Adrenal gland (tissue), 5 donors: ENCODE results near the gene PIGN.
"Not testable (repeated sequence)": the region's sequence is repeated elsewhere in the genome, so short reads cannot be mapped to it uniquely, and the experiment has no call there.

Source experiments
- POLR2A ChIP-seq, 2 donors: fragments of 450-650 bp; IDR thresholded peaks; one replicate each; pipeline ENCODE4 v1.6.1; 2017; ENCODE audit warnings: antibody characterized with exemption in 2 of 2, mild to moderate bottlenecking in 2 of 2, moderate library complexity in 1 of 2
- TF ChIP-seq, protein P1 (sequence below), 6 experiments: fragments of 450-650 bp in 4 of 6; fragments of 200-600 bp in 2 of 6; sonication (generic) in 1 of 6; IDR thresholded peaks; 1 replicate in 5 of 6; 2 replicates in 1 of 6; pipeline versions ENCODE4 v1.5.1 to v1.8.0; 2016 to 2021; ENCODE audit warnings: antibody characterized with exemption in 6 of 6, mild to moderate bottlenecking in 2 of 6, moderate library complexity in 1 of 6
- donor health status: DM: no; HTN: no; CAD: no.

DNA sequence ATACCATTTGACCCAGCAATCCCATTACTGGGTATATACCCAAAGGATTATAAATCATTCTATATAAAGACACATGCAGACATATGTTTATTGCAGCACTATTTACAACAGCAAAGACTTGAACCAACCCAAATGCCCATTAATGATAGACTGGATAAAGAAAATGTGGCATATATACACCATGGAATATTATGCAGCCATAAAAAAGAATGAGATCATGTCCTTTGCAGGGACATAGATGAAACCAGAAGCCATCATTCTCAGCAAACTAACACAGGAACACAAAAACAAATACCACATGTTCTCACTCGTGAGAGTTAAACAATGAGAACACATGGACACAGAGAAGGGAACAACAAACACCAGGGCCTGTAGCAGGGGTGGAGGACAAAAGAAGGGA lies 20.3 kb downstream of the PIGN start:
- TF ChIP-seq, protein P1, sequence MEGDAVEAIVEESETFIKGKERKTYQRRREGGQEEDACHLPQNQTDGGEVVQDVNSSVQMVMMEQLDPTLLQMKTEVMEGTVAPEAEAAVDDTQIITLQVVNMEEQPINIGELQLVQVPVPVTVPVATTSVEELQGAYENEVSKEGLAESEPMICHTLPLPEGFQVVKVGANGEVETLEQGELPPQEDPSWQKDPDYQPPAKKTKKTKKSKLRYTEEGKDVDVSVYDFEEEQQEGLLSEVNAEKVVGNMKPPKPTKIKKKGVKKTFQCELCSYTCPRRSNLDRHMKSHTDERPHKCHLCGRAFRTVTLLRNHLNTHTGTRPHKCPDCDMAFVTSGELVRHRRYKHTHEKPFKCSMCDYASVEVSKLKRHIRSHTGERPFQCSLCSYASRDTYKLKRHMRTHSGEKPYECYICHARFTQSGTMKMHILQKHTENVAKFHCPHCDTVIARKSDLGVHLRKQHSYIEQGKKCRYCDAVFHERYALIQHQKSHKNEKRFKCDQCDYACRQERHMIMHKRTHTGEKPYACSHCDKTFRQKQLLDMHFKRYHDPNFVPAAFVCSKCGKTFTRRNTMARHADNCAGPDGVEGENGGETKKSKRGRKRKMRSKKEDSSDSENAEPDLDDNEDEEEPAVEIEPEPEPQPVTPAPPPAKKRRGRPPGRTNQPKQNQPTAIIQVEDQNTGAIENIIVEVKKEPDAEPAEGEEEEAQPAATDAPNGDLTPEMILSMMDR (IDR thresholded peaks at IDR 0.05), result not testable (repeated sequence)
- TF ChIP-seq POLR2A (IDR thresholded peaks at IDR 0.05), result not testable (repeated sequence)
